Body of pancreas (tissue), 4 donors: Measurements from ENCODE around the gene BTN3A1.

Source experiments
- CTCF ChIP-seq, 7 experiments: fragments of 450-650 bp in 4 of 7; fragments of 200-600 bp in 3 of 7; sonication (generic) in 3 of 7; IDR thresholded peaks; one replicate each; pipeline ENCODE4 v1.5.1; 2016 to 2019; ENCODE audit warnings: antibody characterized with exemption in 7 of 7
- POLR2A ChIP-seq, 3 donors: fragments of 450-650 bp; IDR thresholded peaks; one replicate each; pipeline ENCODE4 v1.6.1; 2016; ENCODE audit warnings: antibody characterized with exemption in 3 of 3, mild to moderate bottlenecking in 2 of 3

- TF ChIP-seq POLR2A (IDR thresholded peaks at IDR 0.05) = no peak
- no peak for TF ChIP-seq CTCF (IDR thresholded peaks at IDR 0.05)
These were observed 40.5 kb upstream of the BTN3A1 start for GRCh38 chr6:26361544-26361943.
